IPS DF 6.9 (cell line): Measurements from ENCODE around the gene HNRNPL.
"Not testable (repeated sequence)": the region's sequence is repeated elsewhere in the genome, so short reads cannot be mapped to it uniquely, and the experiment has no call there.

ENCODE experiments used
- DNase-seq: peaks from one replicate; pipeline ENCODE4 v3.0.0-alpha.2; 2013; ENCODE audit warnings: low read depth, low spot score
- H3K27ac ChIP-seq: one replicate; pipeline ENCODE4 v1.5.1; 2013; ENCODE audit warnings: low read length, control low read depth
- H3K27me3 ChIP-seq: 2 replicates; pipeline ENCODE4 v1.6.1; 2013; ENCODE audit warnings: mild to moderate bottlenecking, low read length; ENCODE audit not compliant: control insufficient read depth, insufficient read depth
- H3K36me3 ChIP-seq: 2 replicates; pipeline ENCODE4 v1.6.1; 2013; ENCODE audit warnings: low read length; ENCODE audit not compliant: control insufficient read depth, insufficient read depth
- H3K4me1 ChIP-seq: 2 replicates; pipeline ENCODE4 v1.6.1; 2013; ENCODE audit warnings: low read length; ENCODE audit not compliant: control insufficient read depth, insufficient read depth
- H3K4me3 ChIP-seq: 2 replicates; pipeline ENCODE4 v1.5.1; 2013; ENCODE audit warnings: mild to moderate bottlenecking, low read length
- H3K9me3 ChIP-seq: 2 replicates; pipeline ENCODE4 v1.6.1; 2013; ENCODE audit warnings: low read length, inconsistent platforms; ENCODE audit not compliant: control insufficient read depth, insufficient read depth
- WGBS: extraction: QIAGEN DNeasy Blood & Tissue Kit; methylation state at CpG from one replicate; pipeline ENCODE4 v1.1.7; 2013; ENCODE audit warnings: mixed read lengths, missing lambda C conversion rate; ENCODE audit not compliant: insufficient read length, insufficient coverage; 5-methylcytosine and 5-hydroxymethylcytosine counted together

HNRNPL gene

GRCh38 chr19:38849860-38850435 is at the start of gene HNRNPL:
Gene HNRNPL, minus strand, starts transcription at chr19:38849986. Its CDS starts 20 bp downstream, at chr19:38849966.
- H3K27me3 ChIP-seq = no peaks in the 10 kb centered on the region
- WGBS = no CpG with 5 or more reads among the region's 50 CpGs

DNA sequence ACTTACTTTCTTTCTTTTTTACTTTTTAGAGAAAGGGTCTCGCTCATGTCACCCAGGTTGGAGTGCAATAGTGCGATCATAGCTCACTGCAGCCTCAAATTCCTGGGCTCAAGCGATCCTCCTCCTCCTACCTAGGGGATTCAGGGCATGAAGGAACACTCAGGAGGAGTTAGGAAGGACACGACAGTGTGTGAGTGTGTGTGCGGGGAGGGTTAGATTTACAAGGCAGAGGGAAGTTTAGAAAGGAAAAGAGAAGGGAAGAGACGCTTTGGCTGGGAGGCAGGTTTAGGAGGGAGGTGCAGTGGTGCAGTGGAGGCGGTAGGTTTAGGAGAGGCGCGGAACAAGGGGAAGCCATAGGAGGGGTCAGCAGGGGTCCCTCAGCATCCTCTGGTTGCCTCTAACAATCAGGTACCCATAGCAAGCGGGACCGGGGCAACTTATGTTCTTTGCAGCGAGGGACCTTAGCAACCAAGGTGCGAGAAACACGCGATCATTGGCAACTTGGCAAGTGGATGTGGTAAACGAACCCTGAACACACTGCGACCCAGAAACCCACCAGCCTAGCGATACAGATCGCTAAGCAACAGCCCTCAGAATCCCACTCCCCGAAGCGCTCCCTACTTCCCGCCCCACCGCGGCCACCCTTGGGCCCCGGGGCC is 49.1 kb upstream of the HNRNPL start:
- WGBS = no CpG with 5 or more reads among the region's 25 CpGs
- Histone ChIP-seq H3K4me1 (no peaks in the 10 kb centered on the region), H3K4me3 (peak overlapping the region; percentile 77; the same call in 1 of the 2 replicates), H3K27ac (no peak overlapping the region), H3K27me3 (no peaks in the 10 kb centered on the region), H3K36me3 (no peaks in the 10 kb centered on the region; the same call in 1 of the 2 replicates), H3K9me3 (no peaks in the 10 kb centered on the region)
- DNase-seq = no peak

More at GRCh38 chr19:38849860-38850435, at the start of gene HNRNPL:
- no peak for DNase-seq
- no peak within 1 kb of the TSS for H3K27ac ChIP-seq
- peak within 1 kb of the TSS; percentile 92; the same call in 1 of the 2 replicates for H3K4me3 ChIP-seq
- H3K4me1 ChIP-seq = no peaks in the 10 kb centered on the region
- peaks cover 24% of the 10 kb centered on the region for H3K36me3 ChIP-seq
- no peaks in the 10 kb centered on the region for H3K9me3 ChIP-seq

DNA sequence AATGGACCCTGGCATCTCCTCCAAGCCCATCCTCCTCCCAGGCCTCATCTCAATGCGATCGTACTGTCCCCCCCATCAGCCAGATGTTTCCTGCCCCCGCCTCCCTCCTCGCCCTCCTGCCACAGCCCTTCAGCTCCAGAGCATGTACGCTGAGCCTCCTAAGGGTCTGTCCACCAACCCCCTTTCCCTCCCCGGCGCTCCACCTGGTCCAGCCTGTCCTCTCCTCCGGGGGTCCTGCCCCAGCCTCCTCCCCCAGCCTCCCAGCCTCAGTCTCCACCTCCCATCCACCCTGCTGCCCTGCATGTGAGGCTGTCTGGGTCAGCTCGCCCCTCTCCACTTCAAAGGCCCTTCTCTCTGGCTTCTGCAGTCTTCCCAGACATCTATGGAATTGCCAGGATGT is 45.2 kb upstream of the HNRNPL start:
- Histone ChIP-seq H3K36me3 (no peaks in the 10 kb centered on the region), H3K27ac (no peak overlapping the region), H3K27me3 (no peaks in the 10 kb centered on the region), H3K4me3 (no peak overlapping the region), H3K4me1 (no peaks in the 10 kb centered on the region), H3K9me3 (no peaks in the 10 kb centered on the region)
- DNase-seq = no peak
- WGBS = no CpG with 5 or more reads among the region's 9 CpGs

GRCh38 chr19:38893341-38893771 is 43.6 kb upstream of the HNRNPL start:
- Histone ChIP-seq H3K27me3 (no peaks in the 10 kb centered on the region), H3K36me3 (no peaks in the 10 kb centered on the region), H3K4me1 (no peaks in the 10 kb centered on the region), H3K4me3 (no peak overlapping the region), H3K27ac (no peak overlapping the region), H3K9me3 (no peaks in the 10 kb centered on the region)
- DNase-seq = no peak
- no CpG with 5 or more reads among the region's 14 CpGs for WGBS

DNA sequence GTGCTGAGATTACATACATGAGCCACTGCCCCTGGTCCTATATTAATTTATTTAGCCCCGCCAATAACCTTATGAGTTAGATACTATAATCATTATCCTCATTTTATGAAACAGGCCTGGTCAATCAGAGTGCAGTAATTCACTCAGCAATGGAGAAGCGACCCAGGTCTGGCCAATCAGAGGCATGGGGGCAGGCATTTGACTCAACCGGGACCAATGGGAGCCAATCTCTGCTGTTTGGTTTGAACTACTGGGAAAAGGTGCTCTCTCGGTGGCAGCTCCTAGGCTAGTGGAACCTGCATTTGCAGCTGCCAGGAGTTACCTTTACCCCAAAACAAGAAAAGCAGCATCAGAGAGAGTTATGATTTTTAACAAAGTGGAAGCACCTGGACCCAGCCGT is 43.1 kb upstream of the HNRNPL start:
- Histone ChIP-seq H3K27me3 (no peaks in the 10 kb centered on the region), H3K27ac (no peak overlapping the region), H3K4me3 (no peak overlapping the region), H3K9me3 (no peaks in the 10 kb centered on the region), H3K4me1 (no peaks in the 10 kb centered on the region), H3K36me3 (no peaks in the 10 kb centered on the region)
- no CpG with 5 or more reads among the region's 5 CpGs for WGBS
- DNase-seq = no peak

GRCh38 chr19:38891771-38892170 is 42.0 kb upstream of the HNRNPL start:
- no peaks in the 10 kb centered on the region for H3K4me1 ChIP-seq
- H3K36me3 ChIP-seq = no peaks in the 10 kb centered on the region
- WGBS = no CpG with 5 or more reads among the region's 6 CpGs
- no peaks in the 10 kb centered on the region for H3K27me3 ChIP-seq
- H3K27ac ChIP-seq = no peak overlapping the region
- DNase-seq = no peak
- no peak overlapping the region for H3K4me3 ChIP-seq
- H3K9me3 ChIP-seq = no peaks in the 10 kb centered on the region

GRCh38 chr19:38890686-38891085 is 40.9 kb upstream of the HNRNPL start:
- no peak overlapping the region for H3K4me3 ChIP-seq
- no peaks in the 10 kb centered on the region for H3K36me3 ChIP-seq
- H3K27ac ChIP-seq = no peak overlapping the region
- H3K27me3 ChIP-seq = no peaks in the 10 kb centered on the region
- no peak for DNase-seq
- no peaks in the 10 kb centered on the region for H3K9me3 ChIP-seq
- H3K4me1 ChIP-seq = no peaks in the 10 kb centered on the region

DNA sequence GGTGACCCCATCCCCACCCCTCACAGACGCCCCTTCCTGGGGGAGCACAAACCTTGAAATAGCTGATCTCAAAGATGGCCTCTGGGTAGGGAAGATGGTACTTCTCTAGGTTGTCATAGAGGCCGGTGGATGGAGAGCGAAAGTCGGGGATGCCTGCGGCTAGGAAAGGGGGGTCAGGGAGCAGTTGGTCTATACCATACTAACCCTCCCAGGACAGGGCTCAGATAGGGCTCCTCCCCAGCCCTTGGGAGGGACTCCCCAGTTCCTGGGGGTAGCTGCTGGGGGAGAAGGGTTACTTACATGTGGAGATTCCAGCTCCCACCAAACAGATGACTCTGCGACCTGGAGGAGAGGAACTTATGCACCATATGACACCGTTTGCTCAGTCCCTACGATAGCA is 40.0 kb upstream of the HNRNPL start:
- H3K4me1 ChIP-seq = no peaks in the 10 kb centered on the region
- no CpG with 5 or more reads among the region's 8 CpGs for WGBS
- no peak overlapping the region for H3K4me3 ChIP-seq
- H3K27ac ChIP-seq = no peak overlapping the region
- H3K27me3 ChIP-seq = no peaks in the 10 kb centered on the region
- DNase-seq = no peak
- H3K36me3 ChIP-seq = no peaks in the 10 kb centered on the region
- no peaks in the 10 kb centered on the region for H3K9me3 ChIP-seq

DNA sequence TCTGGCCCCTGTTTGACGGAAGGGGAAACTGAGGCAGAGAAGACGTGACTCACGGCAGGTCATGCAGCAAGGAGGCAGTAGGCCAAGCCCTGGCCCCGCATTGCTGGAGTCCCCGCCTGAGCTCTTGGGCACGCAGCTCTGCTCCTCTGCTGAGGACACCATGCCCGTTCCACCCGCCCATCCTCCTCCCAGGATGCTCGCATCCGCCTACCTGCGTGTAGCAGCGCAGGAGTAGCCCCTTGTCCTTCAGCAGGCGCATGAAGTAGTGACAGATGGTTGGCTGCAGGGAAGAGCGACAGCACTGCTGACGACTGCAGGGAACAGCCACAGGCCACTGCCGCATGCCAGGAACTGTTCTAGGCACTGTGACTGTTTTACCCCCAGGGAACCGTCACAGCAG is 39.1 kb upstream of the HNRNPL start:
- Histone ChIP-seq H3K4me3 (no peak overlapping the region), H3K36me3 (no peaks in the 10 kb centered on the region), H3K27ac (no peak overlapping the region), H3K27me3 (no peaks in the 10 kb centered on the region), H3K9me3 (no peaks in the 10 kb centered on the region), H3K4me1 (no peaks in the 10 kb centered on the region)
- no CpG with 5 or more reads among the region's 17 CpGs for WGBS
- no peak for DNase-seq

DNA sequence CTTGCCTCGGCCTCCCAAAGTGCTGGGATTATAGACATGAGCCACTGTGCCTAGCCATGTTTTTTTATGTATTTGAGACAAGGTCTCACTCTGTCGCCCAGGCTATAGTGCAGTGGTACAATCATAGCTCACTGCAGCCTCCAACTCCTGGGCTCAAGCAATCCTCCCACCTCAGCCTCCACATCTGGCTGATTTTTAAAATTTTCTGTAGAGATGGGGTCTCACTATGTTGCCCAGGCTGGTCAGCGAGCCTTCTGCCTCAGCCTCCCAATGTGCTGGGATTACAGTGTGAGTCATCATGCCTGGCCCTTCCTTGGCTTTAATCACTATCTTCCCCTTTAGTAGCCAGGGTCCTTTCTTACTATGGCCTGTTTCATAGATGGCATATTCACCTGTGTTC is 34.9 kb upstream of the HNRNPL start:
- no CpG with 5 or more reads among the region's 3 CpGs for WGBS
- H3K27ac ChIP-seq, H3K4me1 ChIP-seq, H3K4me3 ChIP-seq, H3K27me3 ChIP-seq, H3K36me3 ChIP-seq, DNase-seq, H3K9me3 ChIP-seq: not testable (repeated sequence)

GRCh38 chr19:38883286-38883685 is 33.5 kb upstream of the HNRNPL start:
- no peak for DNase-seq
- no peaks in the 10 kb centered on the region for H3K4me1 ChIP-seq
- no peaks in the 10 kb centered on the region for H3K9me3 ChIP-seq
- H3K36me3 ChIP-seq = no peaks in the 10 kb centered on the region
- H3K27me3 ChIP-seq = no peaks in the 10 kb centered on the region
- no peak overlapping the region for H3K4me3 ChIP-seq
- no peak overlapping the region for H3K27ac ChIP-seq
- no CpG with 5 or more reads among the region's 9 CpGs for WGBS
